ENCODE data around the gene KIRREL3. TPM values are rescaled to one million over a fixed set of nuclear protein-coding genes. Genes with fewer than 3 reads are reported as not detected.
"Not testable (repeated sequence)": the region's sequence is repeated elsewhere in the genome, so short reads cannot be mapped to it uniquely, and the experiment has no call there.

Gene KIRREL3
- total RNA-seq, 1 donor from 2014 or later: under 0.01 TPM

DNA sequence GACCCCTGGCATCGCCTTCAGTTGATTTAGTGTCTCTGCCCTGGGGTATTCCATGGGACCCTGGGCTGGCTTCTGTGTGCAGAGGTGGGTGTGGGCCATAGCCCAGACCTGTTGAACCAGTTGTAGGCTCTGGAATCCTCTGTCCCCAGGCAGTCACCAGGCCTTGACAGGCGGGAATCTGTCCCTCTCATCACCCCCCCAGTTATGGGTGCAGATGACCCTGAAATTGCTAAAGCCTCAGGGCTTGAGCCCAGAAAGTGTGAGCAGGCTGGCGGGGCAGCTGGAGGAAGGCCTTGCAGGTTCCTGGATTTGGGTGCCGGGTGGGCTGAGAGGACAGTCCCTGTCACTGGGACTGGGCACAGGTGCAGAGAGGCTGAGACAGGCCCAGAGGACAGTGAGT is 617.9 kb downstream of the KIRREL3 start:
- H3K27me3 ChIP-seq (ENCODE audit: control insufficient read depth in 3 of 3, insufficient read depth in 3 of 3, low read length in 3 of 3); H3K9ac ChIP-seq (ENCODE audit: low read depth in 1 of 3, low read length in 3 of 3); H3K4me3 ChIP-seq (ENCODE audit: low read length in 3 of 3); H3K36me3 ChIP-seq (ENCODE audit: control insufficient read depth in 3 of 3, insufficient read depth in 3 of 3, low read length in 3 of 3); H3K4me1 ChIP-seq (ENCODE audit: control insufficient read depth in 3 of 3, insufficient read depth in 3 of 3, low read length in 3 of 3); H3K27ac ChIP-seq (ENCODE audit: low read depth, low read length); H3K9me3 ChIP-seq (ENCODE audit: control insufficient read depth in 3 of 3, low read length in 3 of 3): not testable (repeated sequence)

DNA sequence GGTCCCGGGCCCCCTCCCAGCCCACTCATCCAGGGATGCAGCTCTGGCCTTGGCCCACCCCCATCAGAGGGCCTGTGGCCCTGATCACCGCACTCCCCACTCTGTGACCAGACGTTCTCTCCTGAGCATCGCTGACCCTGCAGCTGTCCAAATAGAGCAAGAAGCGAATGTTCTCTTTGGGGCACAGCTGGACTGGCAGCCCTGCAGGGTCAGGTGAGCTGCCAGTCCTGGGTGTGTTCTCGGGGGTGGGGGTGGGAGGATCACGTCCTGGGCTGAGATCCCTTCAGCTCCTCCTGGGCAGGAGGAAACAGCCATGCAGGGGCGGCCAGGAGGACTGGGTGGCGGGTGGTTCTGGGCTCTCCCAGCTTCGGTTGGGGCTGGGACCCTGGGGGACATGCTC is 618.6 kb downstream of the KIRREL3 start:
- H3K9ac ChIP-seq (ENCODE audit: low read depth in 1 of 3, low read length in 3 of 3); H3K27me3 ChIP-seq (ENCODE audit: control insufficient read depth in 3 of 3, insufficient read depth in 3 of 3, low read length in 3 of 3); H3K27ac ChIP-seq (ENCODE audit: low read depth, low read length); H3K9me3 ChIP-seq (ENCODE audit: control insufficient read depth in 3 of 3, low read length in 3 of 3); H3K4me1 ChIP-seq (ENCODE audit: control insufficient read depth in 3 of 3, insufficient read depth in 3 of 3, low read length in 3 of 3); H3K4me3 ChIP-seq (ENCODE audit: low read length in 3 of 3); H3K36me3 ChIP-seq (ENCODE audit: control insufficient read depth in 3 of 3, insufficient read depth in 3 of 3, low read length in 3 of 3): not testable (repeated sequence)

DNA sequence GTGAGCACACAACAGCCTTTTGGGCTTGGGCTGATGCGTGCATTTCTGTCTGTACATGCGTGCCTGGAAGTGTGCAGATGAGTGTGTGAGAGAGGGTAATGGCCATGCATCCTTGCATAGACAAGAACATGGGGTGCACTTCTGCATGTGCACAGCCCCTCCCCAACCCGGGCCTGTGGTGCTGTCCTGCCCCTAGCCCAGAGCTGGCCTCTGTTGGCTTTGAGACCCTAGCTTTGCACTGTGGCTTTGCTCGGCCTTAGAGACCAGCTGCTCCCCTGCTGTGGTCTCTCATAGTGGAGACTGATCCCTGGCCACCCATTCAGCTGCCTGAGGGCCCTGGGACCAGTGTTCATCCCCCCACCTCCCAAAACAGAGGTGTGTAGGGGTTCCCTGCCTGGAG is 619.7 kb downstream of the KIRREL3 start:
- H3K27me3 ChIP-seq (ENCODE audit: control insufficient read depth in 3 of 3, insufficient read depth in 3 of 3, low read length in 3 of 3): no peaks in the 10 kb centered on the region
- peaks cover 0 to 2% (median 0%) of the 10 kb centered on the region in 3 donors for H3K4me1 ChIP-seq (ENCODE audit: control insufficient read depth in 3 of 3, insufficient read depth in 3 of 3, low read length in 3 of 3)
- H3K9ac ChIP-seq (ENCODE audit: low read depth in 1 of 3, low read length in 3 of 3): no peak overlapping the region
- no peaks in the 10 kb centered on the region for H3K9me3 ChIP-seq (ENCODE audit: control insufficient read depth in 3 of 3, low read length in 3 of 3)
- H3K27ac ChIP-seq (ENCODE audit: low read depth, low read length): no peak overlapping the region
- no peak overlapping the region for H3K4me3 ChIP-seq (ENCODE audit: low read length in 3 of 3)
- H3K36me3 ChIP-seq (ENCODE audit: control insufficient read depth in 3 of 3, insufficient read depth in 3 of 3, low read length in 3 of 3): no peaks in the 10 kb centered on the region

DNA sequence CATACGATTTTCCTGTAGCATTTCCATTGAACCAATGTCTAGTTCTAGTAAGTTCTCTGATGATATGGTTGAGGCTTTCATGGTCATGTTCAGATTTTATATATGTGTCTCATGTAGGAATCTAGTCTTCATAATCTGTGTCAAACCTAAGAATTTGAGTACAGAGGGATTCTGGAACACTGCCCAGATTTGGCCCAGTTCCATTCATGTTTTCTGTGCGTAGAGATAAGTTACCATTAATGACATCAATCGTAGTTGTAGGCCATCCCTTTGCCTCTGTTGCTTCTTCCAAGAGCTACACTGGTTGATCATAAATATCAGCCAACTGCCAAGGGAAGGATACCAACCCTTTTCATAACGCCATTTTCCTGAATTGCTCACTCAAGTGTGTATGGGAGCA is 621.8 kb downstream of the KIRREL3 start:
- no peaks in the 10 kb centered on the region for H3K9me3 ChIP-seq (ENCODE audit: control insufficient read depth in 3 of 3, low read length in 3 of 3)
- no peak overlapping the region for H3K4me3 ChIP-seq (ENCODE audit: low read length in 3 of 3)
- peaks cover 0 to 2% (median 0%) of the 10 kb centered on the region in 3 donors for H3K4me1 ChIP-seq (ENCODE audit: control insufficient read depth in 3 of 3, insufficient read depth in 3 of 3, low read length in 3 of 3)
- H3K27ac ChIP-seq (ENCODE audit: low read depth, low read length): no peak overlapping the region
- no peaks in the 10 kb centered on the region for H3K36me3 ChIP-seq (ENCODE audit: control insufficient read depth in 3 of 3, insufficient read depth in 3 of 3, low read length in 3 of 3)
- no peak overlapping the region for H3K9ac ChIP-seq (ENCODE audit: low read depth in 1 of 3, low read length in 3 of 3)
- no peaks in the 10 kb centered on the region for H3K27me3 ChIP-seq (ENCODE audit: control insufficient read depth in 3 of 3, insufficient read depth in 3 of 3, low read length in 3 of 3)

DNA sequence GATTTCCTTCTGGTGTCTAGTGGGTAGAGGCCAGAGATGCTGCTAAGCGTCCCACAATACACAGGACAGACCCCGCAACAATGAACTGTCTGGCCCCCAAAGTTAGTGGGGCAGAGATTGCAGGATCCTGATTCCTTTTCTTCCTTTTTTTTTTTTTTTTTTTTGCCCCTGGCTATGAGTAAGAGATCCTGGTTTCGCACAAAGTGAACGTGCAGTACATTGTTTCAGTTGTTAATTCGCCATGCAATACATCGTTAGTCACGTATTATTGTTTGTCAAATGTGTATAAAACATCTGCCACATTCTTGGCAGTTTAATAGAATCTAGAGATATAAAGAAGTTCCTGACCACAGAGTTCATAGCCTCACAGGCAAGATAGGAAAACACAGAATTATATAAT is 624.8 kb downstream of the KIRREL3 start:
- Histone ChIP-seq H3K4me3 (ENCODE audit: low read length in 3 of 3) (no peak overlapping the region), H3K27ac (ENCODE audit: low read depth, low read length) (no peak overlapping the region), H3K27me3 (ENCODE audit: control insufficient read depth in 3 of 3, insufficient read depth in 3 of 3, low read length in 3 of 3) (no peaks in the 10 kb centered on the region), H3K9ac (ENCODE audit: low read depth in 1 of 3, low read length in 3 of 3) (no peak overlapping the region), H3K4me1 (ENCODE audit: control insufficient read depth in 3 of 3, insufficient read depth in 3 of 3, low read length in 3 of 3) (peaks cover 0 to under 1% (median 0%) of the 10 kb centered on the region in 3 donors), H3K36me3 (ENCODE audit: control insufficient read depth in 3 of 3, insufficient read depth in 3 of 3, low read length in 3 of 3) (no peaks in the 10 kb centered on the region), H3K9me3 (ENCODE audit: control insufficient read depth in 3 of 3, low read length in 3 of 3) (no peaks in the 10 kb centered on the region)

DNA sequence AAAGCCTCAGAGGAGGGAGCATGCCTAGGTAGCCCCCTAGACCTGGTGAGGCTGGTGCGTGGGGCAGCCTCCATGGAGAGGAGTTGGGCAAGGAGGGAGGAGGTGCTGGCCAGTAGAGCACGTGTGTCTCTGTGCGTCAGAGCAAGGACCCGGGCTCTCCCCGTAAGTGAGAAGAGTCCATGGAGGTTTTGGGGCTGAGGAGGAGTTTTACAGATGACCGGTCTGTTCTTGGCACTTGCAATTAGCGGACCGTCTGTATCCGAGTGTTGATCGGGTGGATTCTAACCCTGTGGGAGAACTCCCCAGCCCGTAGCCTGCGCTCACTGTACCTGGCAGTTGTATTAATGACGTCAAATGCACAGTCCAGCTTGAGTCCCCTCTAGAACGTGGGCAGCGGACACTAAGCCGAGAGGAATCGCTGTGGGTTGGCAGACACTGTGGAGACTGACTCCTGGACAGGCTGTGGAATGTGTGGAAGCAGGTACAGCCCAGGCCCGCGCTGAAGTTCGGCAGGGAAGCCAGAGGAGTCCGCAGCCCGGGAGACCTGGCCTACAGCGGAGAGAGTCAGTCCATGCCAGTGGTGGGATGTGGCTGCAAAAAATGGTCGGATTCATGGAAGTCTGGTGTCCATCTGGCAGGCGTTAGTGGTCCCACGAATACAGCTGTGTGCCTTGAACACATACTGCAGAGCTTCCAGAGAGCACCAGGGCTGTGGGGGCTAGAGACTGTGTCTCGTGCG is 625.8 kb downstream of the KIRREL3 start:
- H3K36me3 ChIP-seq (ENCODE audit: control insufficient read depth in 3 of 3, insufficient read depth in 3 of 3, low read length in 3 of 3); H3K4me3 ChIP-seq (ENCODE audit: low read length in 3 of 3); H3K4me1 ChIP-seq (ENCODE audit: control insufficient read depth in 3 of 3, insufficient read depth in 3 of 3, low read length in 3 of 3); H3K9me3 ChIP-seq (ENCODE audit: control insufficient read depth in 3 of 3, low read length in 3 of 3); H3K27me3 ChIP-seq (ENCODE audit: control insufficient read depth in 3 of 3, insufficient read depth in 3 of 3, low read length in 3 of 3); H3K27ac ChIP-seq (ENCODE audit: low read depth, low read length); H3K9ac ChIP-seq (ENCODE audit: low read depth in 1 of 3, low read length in 3 of 3): not testable (repeated sequence)

DNA sequence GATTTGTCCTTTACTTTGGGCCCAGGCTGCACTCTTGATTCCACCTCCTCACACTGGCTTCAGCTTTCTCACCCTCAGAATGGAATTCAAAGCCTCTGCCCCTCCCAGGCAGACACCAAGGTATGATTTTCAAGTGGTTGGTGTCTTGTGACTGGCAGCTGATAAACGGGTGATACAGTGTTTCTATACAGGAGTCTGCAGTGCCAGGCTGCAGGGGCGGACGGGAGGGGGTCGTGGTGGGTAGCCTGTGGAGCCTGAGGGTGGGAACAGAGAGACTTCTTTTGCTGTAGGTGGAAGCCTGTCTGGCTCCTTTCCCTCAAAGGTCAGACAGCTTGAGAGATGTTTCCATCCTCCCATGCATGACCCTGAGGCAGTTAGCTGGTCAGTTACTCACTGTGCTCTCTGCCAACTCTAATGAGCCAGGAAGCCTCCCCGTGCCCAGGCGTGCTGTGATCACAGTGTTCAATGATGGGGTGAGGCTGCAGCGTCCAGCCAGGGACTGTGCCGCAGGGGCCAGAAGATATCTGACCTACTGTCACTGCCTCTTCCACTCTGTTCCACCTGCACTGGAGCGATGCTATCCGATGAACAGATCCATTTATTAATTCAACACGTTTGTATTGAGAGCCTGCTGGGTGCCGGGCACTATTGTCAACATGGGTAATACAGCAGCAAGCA is 627.0 kb downstream of the KIRREL3 start:
- not testable (repeated sequence) for H3K27me3 ChIP-seq (ENCODE audit: control insufficient read depth in 3 of 3, insufficient read depth in 3 of 3, low read length in 3 of 3); H3K9me3 ChIP-seq (ENCODE audit: control insufficient read depth in 3 of 3, low read length in 3 of 3); H3K9ac ChIP-seq (ENCODE audit: low read depth in 1 of 3, low read length in 3 of 3); H3K4me1 ChIP-seq (ENCODE audit: control insufficient read depth in 3 of 3, insufficient read depth in 3 of 3, low read length in 3 of 3); H3K27ac ChIP-seq (ENCODE audit: low read depth, low read length); H3K36me3 ChIP-seq (ENCODE audit: control insufficient read depth in 3 of 3, insufficient read depth in 3 of 3, low read length in 3 of 3); H3K4me3 ChIP-seq (ENCODE audit: low read length in 3 of 3)

Small RNA genes within 50 kb of the gene (small RNA-seq; reads per million reads assigned to genes)
- gene AP001318.3: not detected
- gene MIR3167: not detected
